ENCODE data around the gene GTF2F2. TPM values are rescaled to one million over a fixed set of nuclear protein-coding genes. Genes with fewer than 3 reads are reported as not detected.
"Not testable (repeated sequence)": the region's sequence is repeated elsewhere in the genome, so short reads cannot be mapped to it uniquely, and the experiment has no call there.

Gene GTF2F2
- total RNA-seq, 2 donors from 2014 or later = 15.2 to 18.2 TPM

DNA sequence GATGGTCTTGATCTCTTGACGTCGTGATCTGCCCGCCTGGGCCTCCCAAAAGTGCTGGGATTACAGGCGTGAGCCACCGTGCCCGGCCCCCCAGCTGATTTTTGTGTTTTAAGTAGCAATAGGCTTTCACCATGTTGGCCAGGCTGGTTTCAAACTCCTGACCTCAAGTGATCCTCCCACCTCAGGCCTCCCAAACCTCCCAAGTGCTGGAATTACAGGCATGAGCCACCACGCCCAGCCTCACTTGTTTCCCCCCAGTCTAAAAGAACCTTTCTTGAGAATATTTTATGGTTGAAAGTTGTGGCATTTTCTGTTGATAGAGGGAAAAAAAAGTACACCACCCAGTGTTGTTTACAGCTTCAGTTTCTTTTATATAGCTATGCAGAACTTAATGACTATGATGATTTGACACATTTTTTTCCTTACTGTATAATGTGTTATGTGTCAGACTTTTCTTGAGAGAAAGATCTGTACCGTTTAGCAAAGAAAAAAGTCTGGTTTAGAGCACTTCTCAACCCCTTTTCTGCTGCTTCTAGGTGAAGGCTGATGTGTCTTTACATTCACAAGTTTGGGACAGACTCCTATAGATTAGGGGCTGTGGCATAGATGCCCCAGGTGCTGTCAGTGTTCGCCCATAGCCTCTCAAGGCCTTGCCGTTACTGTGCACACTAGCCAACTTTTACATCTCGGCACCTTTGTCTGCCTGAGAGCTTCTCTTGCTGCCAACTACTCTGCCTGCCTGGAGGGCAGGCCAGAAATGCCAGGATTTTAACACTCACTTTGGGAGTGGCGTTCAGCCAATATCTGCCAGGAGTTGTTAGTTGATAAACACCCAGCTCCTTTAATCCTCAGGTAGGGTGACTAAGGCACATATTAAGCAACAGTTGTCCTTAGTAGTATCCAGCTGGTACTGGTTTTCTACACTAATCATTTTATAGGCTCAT lies 47.6 kb downstream of the GTF2F2 start:
- intact Hi-C loops (cut with DNase I) = no loop called here
- ATAC-seq (peak; percentile 84 to 95), DNase-seq (peak; percentile 47)

DNA sequence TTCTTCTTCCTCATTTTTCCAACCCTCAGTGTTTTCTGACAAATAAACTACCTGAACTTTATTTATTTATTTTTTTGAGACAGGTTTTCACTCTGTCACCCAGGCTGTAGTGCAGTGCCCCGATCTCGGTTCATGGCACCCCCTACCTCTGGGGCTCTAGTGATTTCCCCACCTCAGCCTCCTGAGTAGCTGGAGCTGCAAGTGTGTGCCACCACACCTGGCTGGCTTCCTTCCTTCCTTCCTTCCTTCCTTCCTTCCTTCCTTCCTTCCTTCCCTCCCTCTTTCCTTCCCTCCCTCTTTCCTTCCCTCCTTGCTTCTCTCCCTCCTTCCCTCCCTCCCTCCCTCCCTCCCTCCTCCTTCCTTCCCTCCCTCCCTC lies 48.2 kb downstream of the GTF2F2 start:
- no peak for DNase-seq
- peak in 1 of 2 donors; percentile 21 for ATAC-seq
- intact Hi-C loops (cut with DNase I) = no loop called here

DNA sequence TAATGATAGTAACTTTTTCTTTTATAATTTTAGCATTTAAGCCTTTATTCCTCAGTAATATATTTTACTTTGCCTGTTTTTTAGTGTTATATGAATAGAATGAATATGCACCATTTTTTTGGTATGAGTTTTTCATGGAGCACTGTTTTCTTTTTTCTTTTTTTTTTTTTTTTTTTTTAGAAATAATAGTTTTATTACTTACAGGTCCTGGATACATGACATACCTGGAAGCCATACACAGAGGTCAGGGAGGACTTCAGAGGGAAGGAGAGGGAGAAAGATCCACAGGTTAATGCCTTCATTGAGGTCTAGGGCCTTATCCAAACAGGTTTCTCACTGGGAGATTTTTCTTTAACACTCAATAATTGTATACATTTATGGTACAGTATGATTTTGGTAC lies 54.2 kb downstream of the GTF2F2 start:
- no peak for DNase-seq
- no peak for ATAC-seq
- intact Hi-C loops (cut with DNase I) = no loop called here

DNA sequence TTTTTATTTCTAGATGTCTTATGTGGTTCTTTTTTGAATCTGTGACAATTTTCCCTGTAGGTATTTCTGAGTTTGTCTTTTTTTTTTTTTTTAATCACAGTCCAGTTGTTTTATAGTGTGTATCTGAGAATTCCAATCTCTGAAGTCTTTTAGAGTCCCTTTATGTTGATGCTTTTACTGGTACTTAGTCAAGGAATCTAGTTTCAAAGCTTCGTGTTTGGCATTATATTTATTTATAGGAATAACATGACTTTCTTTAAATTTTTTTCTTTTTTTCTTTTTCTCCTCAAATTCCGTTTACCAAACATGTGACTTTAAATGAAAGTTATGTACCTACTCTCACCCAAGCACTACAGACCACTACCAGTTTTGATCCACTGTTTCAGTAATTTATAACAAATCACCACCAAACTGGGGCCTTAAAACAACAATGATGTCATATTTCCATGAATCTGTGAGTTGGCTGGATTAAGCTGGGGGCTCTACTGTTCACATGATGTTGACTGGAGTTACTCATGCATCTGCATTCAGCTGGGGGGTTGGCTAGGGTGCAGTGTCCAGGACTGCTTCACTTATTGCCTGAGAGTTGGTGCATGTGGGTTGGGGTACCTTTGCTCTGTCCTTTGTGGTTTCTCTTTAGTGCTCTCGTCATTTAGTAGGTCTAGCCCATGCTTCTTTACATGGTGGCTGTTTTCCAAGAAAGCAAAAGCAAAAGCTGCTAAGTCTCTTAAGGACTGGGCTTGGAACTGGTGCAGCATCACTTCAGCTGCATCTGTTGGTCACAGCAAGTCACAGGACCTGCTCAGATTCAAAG lies 58.2 kb downstream of the GTF2F2 start:
- intact Hi-C loops (cut with DNase I) = no loop called here
- no peak for DNase-seq
- ATAC-seq = peak in 1 of 2 donors; percentile 71

DNA sequence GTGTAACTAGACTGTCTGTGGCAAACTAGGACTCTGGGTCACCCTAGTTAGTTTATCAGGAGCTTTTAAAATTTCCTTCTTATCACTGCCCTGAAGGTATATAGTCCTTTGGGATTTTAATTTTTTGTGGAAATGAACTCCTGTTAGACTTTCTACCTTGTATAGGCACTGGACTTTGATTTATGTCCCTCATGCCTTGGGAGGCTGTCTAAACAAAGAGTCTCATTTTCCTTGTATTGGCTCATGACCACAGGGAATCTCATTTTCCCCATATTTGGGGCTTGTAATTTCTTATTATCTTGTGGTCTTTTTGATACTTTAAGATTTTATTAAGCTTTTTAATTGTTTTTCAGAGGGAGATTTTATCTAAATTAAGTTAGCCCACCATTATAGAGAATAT lies 59.1 kb downstream of the GTF2F2 start:
- intact Hi-C loops (cut with DNase I) = no loop called here
- ATAC-seq (no peak), DNase-seq (no peak)

DNA sequence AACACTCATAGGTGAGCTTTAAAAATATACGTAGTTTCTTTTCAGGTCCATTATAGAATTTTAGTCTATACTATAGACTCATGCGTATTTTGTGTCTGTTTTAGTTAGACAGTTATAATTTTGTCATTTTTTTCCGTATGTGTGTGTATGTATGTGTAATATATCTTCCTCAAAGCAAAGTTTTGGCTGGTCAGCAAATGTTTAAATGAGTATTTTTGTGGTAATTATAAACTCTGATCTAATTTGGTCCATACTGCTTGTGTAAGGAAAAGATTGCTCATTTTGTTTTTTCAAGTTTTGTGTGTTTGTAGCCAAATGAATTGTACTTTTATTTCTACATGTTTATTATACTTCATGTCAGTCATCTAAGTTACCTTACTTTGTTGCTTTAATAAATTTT lies 60.0 kb downstream of the GTF2F2 start:
- DNase-seq (no peak), ATAC-seq (no peak)
- intact Hi-C loops (cut with DNase I) = no loop called here

DNA sequence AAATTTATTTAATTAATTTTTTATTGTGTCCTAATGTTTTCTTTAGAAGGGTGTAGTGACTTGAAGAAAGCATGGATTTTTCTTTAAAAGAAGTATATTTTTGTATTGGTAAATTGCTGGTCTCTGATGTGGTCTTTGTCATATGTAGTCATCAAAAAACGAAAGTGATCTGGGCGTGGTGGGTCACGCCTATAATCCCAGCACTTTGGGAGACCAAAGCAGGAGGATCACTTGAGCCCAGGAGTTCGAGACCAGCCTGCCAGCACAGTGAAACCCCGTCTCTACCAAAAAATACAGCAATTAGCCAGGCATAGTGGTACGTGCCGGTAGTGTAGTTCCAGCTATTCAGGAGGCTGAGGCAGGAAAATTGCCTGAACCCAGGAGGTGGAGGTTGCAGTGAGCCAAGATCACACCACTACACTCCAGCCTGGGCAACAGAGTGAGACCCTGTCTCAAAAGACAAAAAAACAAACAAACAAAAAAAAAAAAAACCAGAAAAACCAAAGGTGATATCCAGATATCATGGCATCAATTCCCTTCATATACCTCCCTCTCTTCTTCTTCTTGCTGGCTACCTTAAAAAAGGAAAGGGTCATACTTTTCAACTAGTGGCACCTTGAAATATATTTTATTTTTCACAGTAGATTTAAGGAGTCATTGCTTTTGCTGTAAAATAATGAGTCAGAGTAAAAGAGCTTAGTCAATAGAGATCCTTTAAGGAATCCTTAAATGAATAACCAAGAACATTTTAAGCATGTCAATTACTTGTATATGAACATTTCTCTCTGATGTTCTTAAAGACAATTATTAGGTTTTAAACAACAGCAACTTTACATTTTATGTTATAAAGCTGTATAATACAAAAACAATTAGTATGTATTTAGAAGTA lies 60.6 kb downstream of the GTF2F2 start:
- DNase-seq = no peak
- ATAC-seq = no peak
- intact Hi-C loops (cut with DNase I) = no loop called here

DNA sequence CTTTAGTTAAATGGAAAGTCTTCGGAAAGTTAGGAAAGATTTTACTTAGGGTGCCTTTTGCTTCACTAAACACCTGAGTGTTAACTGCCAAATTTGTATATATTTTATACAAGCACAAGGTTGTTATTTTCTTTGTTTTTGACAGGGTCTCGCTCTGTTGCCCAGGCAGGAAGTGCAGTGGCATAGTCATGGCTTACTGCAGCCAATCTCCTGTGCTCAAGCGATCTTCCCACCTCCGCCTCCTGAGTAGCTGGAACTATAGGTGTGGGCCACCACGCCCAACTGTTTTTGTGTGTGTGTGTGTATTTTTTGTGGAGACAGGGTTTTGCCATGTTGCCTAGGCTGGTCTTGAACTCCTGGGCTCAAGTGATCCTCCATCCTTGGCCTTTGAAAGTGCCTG lies 64.4 kb downstream of the GTF2F2 start:
- ATAC-seq (no peak), DNase-seq (no peak)
- intact Hi-C loops (cut with DNase I) = no loop called here

DNA sequence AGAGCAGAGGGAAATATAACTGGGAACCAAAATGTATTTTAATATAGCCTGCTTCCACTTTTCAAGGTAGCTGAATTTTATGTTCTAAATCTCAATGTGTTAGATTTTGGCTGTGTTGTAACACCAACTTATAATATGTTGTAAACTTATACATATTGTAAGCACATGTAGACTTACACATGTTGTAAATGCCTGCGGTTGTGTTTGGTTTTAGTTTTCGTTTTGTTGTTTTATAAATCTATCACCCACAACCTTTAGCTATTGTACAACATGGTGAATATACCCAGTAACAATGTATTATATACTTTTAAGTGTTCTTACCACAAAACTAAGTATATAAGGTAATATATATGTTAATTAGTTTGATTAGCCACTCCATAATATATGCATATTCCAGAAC lies 65.0 kb downstream of the GTF2F2 start:
- no peak for ATAC-seq
- no peak for DNase-seq
- intact Hi-C loops (cut with DNase I) = no loop called here

DNA sequence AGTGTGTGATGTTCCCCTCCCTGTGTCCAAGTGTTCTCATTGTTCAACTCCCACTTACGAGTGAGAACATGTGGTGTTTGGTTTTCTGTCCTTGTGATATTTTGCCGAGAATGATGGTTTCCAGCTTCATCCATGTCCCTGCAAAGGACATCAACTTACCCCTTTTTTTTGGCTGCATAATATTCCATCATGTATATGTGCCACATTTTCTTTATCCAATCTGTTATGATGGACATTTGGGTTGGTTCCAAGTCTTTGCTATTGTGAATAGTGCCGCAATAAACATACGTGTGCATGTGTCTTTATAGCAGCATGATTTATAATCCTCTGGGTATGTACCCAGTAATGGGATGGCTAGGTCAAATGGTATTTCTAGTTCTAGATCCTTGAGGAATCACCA lies 68.8 kb downstream of the GTF2F2 start:
- intact Hi-C loops (cut with DNase I); ATAC-seq; DNase-seq: not testable (repeated sequence)

DNA sequence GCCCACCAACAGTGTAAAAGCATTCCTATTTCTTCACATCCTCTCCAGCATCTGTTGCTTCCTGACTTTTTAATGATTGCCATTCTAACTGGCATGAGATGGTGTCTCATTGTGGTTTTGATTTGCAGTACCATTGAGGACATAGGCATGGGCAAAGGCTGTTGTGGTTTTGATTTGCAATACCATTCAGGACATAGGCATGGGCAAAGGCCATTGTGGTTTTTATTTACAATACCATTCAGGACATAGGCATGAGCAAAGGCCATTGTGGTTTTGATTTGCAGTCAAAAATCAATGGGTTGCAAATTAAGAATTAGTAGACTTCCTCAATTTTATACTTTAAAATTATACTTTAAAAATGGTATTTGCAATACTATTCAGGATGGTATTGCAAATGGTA lies 69.2 kb downstream of the GTF2F2 start:
- intact Hi-C loops (cut with DNase I); DNase-seq; ATAC-seq: not testable (repeated sequence)

DNA sequence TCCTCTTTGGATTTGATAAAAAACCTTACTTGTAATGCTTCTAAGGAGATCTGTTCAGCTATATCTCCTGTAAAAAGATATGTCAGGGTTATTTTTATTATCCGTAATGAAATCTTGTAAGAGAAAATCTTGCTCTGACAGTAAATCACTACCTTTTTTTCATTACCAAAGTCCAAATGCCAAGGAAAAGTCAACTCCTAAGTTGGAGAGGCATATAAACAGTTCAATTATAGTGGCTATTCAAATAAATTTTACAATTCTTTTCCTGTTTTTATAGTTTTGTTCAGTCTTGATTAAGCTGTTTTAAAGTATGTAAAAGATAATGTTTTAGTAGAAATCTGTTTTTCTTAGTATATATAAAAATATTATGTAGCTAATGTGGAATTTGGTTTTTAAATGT lies 71.6 kb downstream of the GTF2F2 start:
- intact Hi-C loops (cut with DNase I) = no loop called here
- ATAC-seq (no peak), DNase-seq (no peak)

DNA sequence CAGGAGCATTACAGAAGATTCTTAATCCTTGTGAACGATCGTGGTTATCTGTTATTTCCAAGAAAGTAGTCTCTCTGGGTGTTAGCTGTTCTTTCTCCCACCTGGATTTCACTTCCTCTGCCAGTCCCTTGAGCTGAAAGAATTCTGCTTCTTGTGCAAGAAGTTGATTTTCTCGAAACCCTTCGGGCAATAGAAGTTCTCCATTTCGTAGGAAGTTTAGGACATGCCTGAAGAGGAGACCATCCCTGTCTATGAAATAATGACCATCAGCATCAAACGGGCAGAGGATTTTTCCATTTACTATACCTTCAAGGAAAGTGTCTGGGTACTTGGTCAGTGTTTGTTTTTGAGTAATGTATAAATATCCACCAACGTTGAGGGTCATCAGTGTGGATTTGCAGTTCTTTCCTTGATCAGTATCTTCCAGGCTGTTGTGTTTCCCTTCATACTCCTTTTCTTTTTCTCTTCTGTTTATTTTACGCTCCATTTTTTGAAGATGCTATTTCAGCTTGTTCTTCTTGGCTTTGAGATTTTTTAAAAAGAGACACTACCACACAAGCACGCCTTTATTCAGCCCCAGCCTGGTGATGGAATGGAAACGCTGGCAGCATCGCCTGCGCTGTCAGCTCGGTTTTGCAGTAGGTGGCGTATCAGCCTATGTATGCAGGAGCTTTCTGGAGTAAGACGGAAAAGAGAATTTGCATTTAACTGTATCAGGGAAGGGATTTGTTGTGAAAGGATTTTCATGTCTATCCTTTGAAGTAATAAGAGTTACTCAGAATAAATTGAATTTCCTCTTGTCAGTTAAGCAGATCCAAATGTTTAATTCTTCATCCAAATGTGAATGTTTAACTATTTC lies 74.0 kb downstream of the GTF2F2 start:
- intact Hi-C loops (cut with DNase I) = no loop called here
- peak; percentile 88 to 91 for ATAC-seq
- DNase-seq = peak; percentile 62

DNA sequence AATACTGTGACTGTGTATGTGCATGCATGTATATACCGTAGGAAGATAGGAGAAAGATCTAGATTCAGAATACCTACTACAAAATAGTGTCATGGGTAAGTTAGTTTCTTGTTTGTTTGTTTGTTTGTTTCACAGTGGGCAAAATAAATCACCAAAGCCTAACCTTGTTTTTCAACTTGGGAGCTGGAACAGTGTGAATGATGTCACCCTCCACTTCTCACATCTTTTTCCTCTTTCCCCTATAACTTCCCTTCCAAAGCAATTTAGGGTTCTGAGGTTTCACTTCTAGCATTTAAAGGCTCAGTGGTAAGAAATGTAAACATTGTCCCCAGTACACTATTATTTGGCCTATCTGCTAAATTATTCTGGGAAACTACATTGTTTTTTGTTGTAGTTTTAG lies 75.1 kb downstream of the GTF2F2 start:
- intact Hi-C loops (cut with DNase I) = no loop called here
- ATAC-seq = no peak
- DNase-seq = no peak

DNA sequence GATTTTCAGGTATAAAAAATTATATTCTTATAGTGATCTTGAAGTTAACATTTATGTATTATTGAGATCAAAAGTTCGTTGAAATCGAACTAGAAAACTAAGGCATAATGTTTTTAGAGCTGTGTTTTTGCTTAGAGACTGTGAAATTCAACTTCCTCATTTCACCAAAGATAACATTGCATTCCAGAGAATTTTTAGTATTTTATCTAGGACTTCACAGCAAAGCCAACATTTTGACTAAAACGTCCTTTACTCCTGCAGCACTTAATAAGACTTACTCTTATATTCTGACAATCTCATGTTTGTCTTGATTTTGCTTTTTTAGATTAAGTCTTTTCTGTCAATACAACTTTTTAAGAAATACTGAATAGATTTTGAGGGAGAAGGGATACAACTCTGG lies 75.8 kb downstream of the GTF2F2 start:
- DNase-seq = no peak
- ATAC-seq = no peak
- intact Hi-C loops (cut with DNase I) = no loop called here

DNA sequence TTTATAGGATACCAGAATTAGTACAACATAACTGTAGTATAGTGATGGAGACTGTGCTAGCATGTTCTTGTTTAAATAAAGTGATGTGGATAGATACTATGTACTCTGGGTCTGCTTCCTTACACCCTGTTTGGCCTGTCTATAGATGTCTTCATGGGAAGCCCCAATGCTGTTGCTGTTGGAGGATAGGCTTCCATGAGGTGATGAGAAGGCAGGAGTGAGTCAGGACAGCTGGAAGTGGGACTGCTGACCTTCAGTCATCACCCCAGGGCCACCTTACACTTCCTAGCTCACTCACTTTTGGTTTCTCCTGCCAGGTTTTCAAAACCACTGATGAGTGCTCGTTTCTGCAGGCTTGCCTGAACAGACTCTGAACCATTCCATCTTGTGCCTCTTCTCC lies 76.3 kb downstream of the GTF2F2 start:
- ATAC-seq (peak; percentile 62 to 82), DNase-seq (no peak)
- intact Hi-C loops (cut with DNase I) = no loop called here

DNA sequence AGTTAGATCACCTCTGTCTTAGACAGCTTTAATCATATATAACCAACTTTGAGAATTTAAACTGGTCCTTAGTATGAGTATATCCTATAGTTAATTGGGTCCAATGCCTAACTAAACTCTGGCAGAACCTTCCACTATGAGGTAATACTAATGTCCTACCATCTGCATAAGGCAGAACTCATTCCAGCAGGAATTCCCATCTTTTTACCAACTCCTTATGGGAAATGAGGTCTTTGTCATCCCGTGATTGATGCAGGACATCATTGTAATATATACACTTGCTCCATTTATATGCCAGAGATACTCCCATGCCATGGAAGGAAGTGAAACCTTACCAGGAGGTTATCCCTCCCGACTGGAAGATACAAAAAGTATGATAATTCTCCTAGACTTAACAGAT lies 77.7 kb downstream of the GTF2F2 start:
- ATAC-seq = no peak
- intact Hi-C loops (cut with DNase I) = no loop called here
- DNase-seq = no peak

DNA sequence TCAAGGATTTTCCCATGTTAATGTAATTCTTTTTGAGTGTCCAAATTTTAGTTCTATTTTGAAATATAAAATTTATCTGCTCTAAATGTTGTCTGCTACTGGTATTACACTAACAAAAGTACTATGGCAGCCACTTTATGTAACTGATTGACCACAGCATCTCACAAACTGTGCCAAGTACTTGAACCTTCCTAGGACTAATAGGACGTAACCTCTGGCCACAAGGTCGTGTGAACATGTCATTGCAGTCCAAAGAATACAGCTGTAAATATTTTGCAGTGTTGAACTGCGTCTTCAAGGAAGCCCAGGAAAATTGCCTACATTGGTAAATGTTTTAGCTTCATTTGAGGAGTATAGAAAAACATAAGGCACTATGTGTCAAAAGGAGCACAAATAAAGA lies 78.6 kb downstream of the GTF2F2 start:
- intact Hi-C loops (cut with DNase I) = no loop called here
- ATAC-seq = no peak

DNA sequence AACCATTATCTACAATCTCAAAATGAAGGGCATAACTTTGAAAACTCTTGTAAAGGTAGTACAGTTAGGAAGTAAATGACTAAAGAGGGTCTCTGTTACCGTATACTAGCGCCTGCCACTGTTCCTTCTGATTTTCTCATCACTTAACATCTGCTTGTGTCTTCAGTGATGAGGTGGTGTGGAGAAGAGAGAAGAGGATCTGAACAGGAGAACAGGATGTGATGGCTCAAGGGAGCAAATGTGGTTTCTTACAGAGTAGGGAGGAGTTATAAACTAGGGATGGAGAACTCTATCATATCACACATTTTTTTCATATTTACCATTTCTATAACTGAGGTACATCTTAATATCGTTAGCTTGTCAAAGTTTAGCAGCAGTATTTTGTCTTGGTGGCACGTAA lies 79.4 kb downstream of the GTF2F2 start:
- intact Hi-C loops (cut with DNase I) = no loop called here
- ATAC-seq (no peak), DNase-seq (no peak)

More for the DNA sequence above, 78.6 kb downstream of the GTF2F2 start:
- no peak for DNase-seq
